Measurements from ENCODE around the gene ZNF837. TPM values are rescaled to one million over a fixed set of nuclear protein-coding genes. Genes with fewer than 3 reads are reported as not detected.
"Not testable (repeated sequence)": the region's sequence is repeated elsewhere in the genome, so short reads cannot be mapped to it uniquely, and the experiment has no call there.

The ZNF837 gene
- total and polyA plus RNA-seq, 12 donors: 0.11 to 0.90 (median 0.41) TPM

DNA sequence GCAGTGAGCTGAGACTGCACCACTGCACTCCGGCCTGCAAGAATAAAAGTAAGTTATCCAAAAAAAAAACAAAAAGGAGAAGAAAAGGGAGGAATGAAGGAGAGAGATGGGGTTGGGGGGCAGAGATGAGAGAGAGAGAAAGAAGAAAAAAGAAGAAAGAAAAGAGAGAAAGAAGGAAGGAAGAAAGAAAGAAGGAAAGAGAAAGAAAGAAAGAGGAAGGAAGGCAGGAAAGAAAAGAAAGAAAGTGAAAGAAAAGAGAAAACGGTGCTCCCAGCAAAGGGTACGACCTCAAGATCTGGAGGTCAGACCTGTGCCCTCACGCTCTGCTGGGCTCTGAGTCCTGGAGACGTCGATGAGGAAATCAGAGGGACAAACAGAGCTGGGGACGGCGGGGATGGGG lies 31.2 kb downstream of the ZNF837 start:
- Histone ChIP-seq H3K9me3 (no peaks in the 10 kb centered on the region), H3K27me3 (peaks cover 6 to 89% (median 64%) of the 10 kb centered on the region in 7 donors), H3K27ac (no peak overlapping the region), H3K36me3 (peaks cover 0 to 4% (median 0%) of the 10 kb centered on the region in 9 donors), H3K4me1 (peaks cover 4 to 32% (median 18%) of the 10 kb centered on the region in 9 donors), H3K4me3 (peak overlapping the region in 4 of 10 donors; percentile 26 to 48 (median 34))
- intact Hi-C loops (cut with DNase I): no loop called here
- TF ChIP-seq, protein P1, sequence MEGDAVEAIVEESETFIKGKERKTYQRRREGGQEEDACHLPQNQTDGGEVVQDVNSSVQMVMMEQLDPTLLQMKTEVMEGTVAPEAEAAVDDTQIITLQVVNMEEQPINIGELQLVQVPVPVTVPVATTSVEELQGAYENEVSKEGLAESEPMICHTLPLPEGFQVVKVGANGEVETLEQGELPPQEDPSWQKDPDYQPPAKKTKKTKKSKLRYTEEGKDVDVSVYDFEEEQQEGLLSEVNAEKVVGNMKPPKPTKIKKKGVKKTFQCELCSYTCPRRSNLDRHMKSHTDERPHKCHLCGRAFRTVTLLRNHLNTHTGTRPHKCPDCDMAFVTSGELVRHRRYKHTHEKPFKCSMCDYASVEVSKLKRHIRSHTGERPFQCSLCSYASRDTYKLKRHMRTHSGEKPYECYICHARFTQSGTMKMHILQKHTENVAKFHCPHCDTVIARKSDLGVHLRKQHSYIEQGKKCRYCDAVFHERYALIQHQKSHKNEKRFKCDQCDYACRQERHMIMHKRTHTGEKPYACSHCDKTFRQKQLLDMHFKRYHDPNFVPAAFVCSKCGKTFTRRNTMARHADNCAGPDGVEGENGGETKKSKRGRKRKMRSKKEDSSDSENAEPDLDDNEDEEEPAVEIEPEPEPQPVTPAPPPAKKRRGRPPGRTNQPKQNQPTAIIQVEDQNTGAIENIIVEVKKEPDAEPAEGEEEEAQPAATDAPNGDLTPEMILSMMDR (IDR thresholded peaks at IDR 0.05): no peak
- no peak for DNase-seq
- WGBS, 2 donors: 35 to 41% methylated on average over 8 of the region's 8 CpGs
- ATAC-seq: no peak

DNA sequence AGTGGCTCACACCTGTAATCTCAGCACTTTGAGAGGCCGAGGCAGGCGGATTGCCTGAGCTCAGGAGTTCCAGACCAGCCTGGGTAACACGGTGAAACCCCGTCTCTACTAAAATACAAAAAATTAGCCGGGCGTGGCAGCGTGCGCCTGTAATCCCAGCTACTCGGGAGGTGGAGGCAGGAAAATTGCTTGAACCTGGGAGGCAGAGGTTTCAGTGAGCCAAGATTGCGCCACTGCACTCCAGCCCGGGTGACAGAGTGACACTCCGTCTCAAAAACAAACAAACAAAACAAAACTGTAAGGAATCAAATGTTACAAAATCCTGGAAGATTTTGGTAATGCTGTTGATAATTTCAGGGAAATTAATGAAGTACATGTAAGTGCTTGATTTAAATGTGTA lies 32.8 kb downstream of the ZNF837 start:
- H3K9me3 ChIP-seq; intact Hi-C loops (cut with DNase I); ATAC-seq; H3K36me3 ChIP-seq; DNase-seq: not testable (repeated sequence)
- Histone ChIP-seq H3K4me1 (peaks cover 4 to 32% (median 18%) of the 10 kb centered on the region in 9 donors), H3K27me3 (peaks cover 6 to 85% (median 63%) of the 10 kb centered on the region in 7 donors), H3K27ac (peak overlapping the region in 4 of 10 donors; percentile 6 to 81 (median 48)), H3K4me3 (peak overlapping the region; percentile 10 to 75 (median 57))
- 27 to 36% methylated on average over 12 of the region's 12 CpGs for WGBS, 2 donors

DNA sequence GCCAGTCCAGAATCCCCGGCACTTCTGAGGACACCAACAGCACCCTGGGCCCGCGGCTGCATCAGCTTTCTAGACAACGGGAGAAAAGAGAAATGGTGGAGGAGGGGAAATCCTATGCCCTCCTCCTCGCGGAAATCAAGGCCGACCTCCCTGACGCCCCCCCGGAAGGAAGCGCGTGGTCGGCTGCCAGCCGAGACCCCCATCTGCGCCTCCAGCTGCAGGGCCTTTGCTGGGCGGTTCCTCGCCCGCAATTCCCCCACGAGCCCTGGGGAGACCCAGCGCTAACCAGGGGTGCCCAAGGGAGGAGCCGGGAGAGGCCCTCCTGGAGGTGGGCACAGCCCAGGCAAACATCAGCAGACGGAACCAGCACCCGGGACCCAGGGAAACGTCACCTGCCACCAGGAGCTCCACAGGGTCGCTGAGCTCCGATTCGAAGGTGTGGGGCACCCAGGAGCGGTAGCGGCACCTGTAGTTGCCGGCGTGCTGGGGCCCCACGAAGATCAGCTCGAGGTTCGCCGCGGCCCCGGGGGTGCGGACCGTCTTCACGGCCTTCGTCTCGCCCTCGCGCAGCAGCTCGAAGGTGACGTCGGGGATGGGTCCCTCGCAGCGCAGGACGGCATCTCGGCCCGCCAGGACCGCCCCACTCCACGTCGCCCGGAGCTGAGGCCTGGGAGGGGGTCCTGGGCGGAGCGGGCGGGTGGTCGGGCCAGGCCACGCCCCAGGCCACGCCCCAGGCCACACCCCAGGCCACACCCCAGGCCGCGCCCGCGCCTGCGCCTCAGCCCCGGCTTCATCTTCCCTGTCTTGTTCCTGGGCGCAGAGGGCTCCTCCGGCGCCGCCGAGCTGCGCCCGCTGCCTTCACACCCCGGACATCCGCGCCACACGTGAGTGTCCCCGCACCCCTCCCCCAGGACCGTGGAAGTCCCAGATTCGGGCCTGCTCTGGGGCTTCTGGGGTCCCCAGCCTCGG lies 33.6 kb downstream of the ZNF837 start:
- ATAC-seq: peak; percentile 87 to 97 (median 90)
- Histone ChIP-seq H3K4me3 (peak overlapping the region; percentile 30 to 75 (median 57)), H3K27ac (peak overlapping the region in 9 of 10 donors; percentile 42 to 81 (median 61))

DNA sequence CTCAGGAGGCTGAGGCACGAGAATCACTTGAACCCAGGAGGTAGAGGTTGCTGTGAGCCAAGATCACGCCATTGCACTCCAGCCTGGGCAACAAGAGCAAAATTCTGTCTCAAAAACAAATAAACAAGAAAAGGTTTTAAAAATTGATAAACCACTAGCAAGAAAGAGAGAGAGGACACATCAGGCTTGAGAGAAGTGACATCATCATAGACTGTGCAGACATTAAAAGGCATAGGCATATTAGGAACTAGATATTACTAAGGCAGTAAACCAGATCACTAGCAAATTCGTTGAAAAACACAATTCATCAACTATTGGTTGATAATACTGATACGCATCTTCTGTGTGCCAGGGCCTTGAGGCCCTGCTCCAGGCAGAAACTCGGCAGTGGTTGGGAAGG lies 35.3 kb downstream of the ZNF837 start:
- Histone ChIP-seq H3K4me1 (peaks cover 2 to 28% (median 11%) of the 10 kb centered on the region in 9 donors), H3K27ac (no peak overlapping the region), H3K27me3 (peaks cover 0 to 63% (median 48%) of the 10 kb centered on the region in 7 donors), H3K4me3 (no peak overlapping the region), H3K9me3 (no peaks in the 10 kb centered on the region), H3K36me3 (peaks cover 0 to 11% (median 0%) of the 10 kb centered on the region in 9 donors)
- DNase-seq (no peak), ATAC-seq (no peak)
- WGBS, 2 donors: 73 to 74% methylated on average over 5 of the region's 5 CpGs
- TF ChIP-seq, protein P1 (IDR thresholded peaks at IDR 0.05): no peak
- intact Hi-C loops (cut with DNase I): no loop called here

More for the DNA sequence above, 33.6 kb downstream of the ZNF837 start:
- TF ChIP-seq, protein P1 (IDR thresholded peaks at IDR 0.05): no peak
- Histone ChIP-seq H3K27me3 (peaks cover 1 to 80% (median 57%) of the 10 kb centered on the region in 7 donors), H3K36me3 (peaks cover 0 to 4% (median 0%) of the 10 kb centered on the region in 9 donors), H3K9me3 (no peaks in the 10 kb centered on the region), H3K4me1 (peaks cover 4 to 32% (median 18%) of the 10 kb centered on the region in 9 donors)
- WGBS, 2 donors: 2% methylated on average over 73 to 82 of the region's 82 CpGs
- DNase-seq: peak; percentile 26 to 61
- intact Hi-C loops (cut with DNase I): no loop called here
